Mucosa of descending colon (tissue), 3 donors: Measurements from ENCODE around the gene VWA2. TPM values are rescaled to one million over a fixed set of nuclear protein-coding genes. Genes with fewer than 3 reads are reported as not detected.

Experiments used
- ATAC-seq: fragments of 200-7000 bp; cut with Tn5 transposase; one replicate; pipeline ENCODE4 v1.9.1; 2020; ENCODE audit warnings: mild to moderate bottlenecking, moderate library complexity
- DNase-seq, 3 donors: peaks; one replicate each; pipeline ENCODE4 v3.0.0-alpha.2; 2020
- H3K36me3 ChIP-seq: fragments of 200-600 bp; one replicate; pipeline ENCODE4 v1.8.0; 2021; ENCODE audit warnings: low read depth, mild to moderate bottlenecking
- H3K4me1 ChIP-seq: fragments of 200-600 bp; one replicate; pipeline ENCODE4 v1.8.0; 2021; ENCODE audit warnings: low read depth, mild to moderate bottlenecking
- H3K4me3 ChIP-seq: fragments of 200-600 bp; one replicate; pipeline ENCODE4 v1.8.0; 2021; ENCODE audit warnings: mild to moderate bottlenecking
- H3K9me3 ChIP-seq: fragments of 200-600 bp; one replicate; pipeline ENCODE4 v1.8.0; 2021; ENCODE audit warnings: mild to moderate bottlenecking
- CTCF ChIP-seq: fragments of 200-600 bp; IDR thresholded peaks from one replicate; pipeline ENCODE4 v1.8.0; 2022; ENCODE audit warnings: antibody characterized with exemption, mild to moderate bottlenecking
- intact Hi-C, 2 donors: fragments of 100-400 bp; cut with DNase I in 1 of 2; cut with micrococcal nuclease in 1 of 2; formaldehyde crosslinking; loops; one replicate each; pipeline versions ENCODE4 v1.11.0 to v1.11.1; 2022; cut with DNase I, micrococcal nuclease
- total RNA-seq, 3 donors: library from RNA; stranded (reverse); fragmentation: NEBNext Ultra II Directional in 2 of 3; extraction: Animal tissue kit (Norgen Biotek cat#: 25700) in 2 of 3; gene quantifications; one replicate each; pipeline versions ENCODE4 v1.2.1 to v1.2.4, GENCODE V29; 2021 to 2023
- donor health status: DM: no; HTN: no; CAD: no; lungs with moderate emphysema.
- donor health status: DM: no; HTN: no; CAD: no.
- donor health status: DM: no; HTN: yes; CAD: no.

VWA2 gene
- total RNA-seq, 3 donors from 2014 or later = 0.47 to 3.2 (median 1.9) TPM

- Histone ChIP-seq H3K9me3 (no peaks in the 10 kb centered on the region), H3K4me3 (no peak overlapping the region), H3K36me3 (no peaks in the 10 kb centered on the region), H3K4me1 (no peaks in the 10 kb centered on the region)
- no peak for TF ChIP-seq CTCF
- ATAC-seq (peak; percentile 54), DNase-seq (no peak)
- intact Hi-C loops = no loop called here
These were observed 32.2 kb upstream of the VWA2 start for GRCh38 chr10:114206902-114207301.

GRCh38 chr10:114207349-114207748 lies 31.7 kb upstream of the VWA2 start:
- intact Hi-C loops = no loop called here
- ATAC-seq (no peak), DNase-seq (no peak)
- H3K4me1 ChIP-seq = no peaks in the 10 kb centered on the region
- H3K4me3 ChIP-seq = no peak overlapping the region
- TF ChIP-seq CTCF = no peak
- no peaks in the 10 kb centered on the region for H3K36me3 ChIP-seq
- no peaks in the 10 kb centered on the region for H3K9me3 ChIP-seq

- no peak for DNase-seq
- intact Hi-C loops = no loop called here
- no peak for ATAC-seq
These were observed 30.7 kb upstream of the VWA2 start for GRCh38 chr10:114208351-114208750.

GRCh38 chr10:114212153-114212552 lies 26.9 kb upstream of the VWA2 start:
- H3K36me3 ChIP-seq = no peaks in the 10 kb centered on the region
- H3K4me3 ChIP-seq = no peak overlapping the region
- ATAC-seq = no peak
- intact Hi-C loops = no loop called here
- H3K9me3 ChIP-seq = no peaks in the 10 kb centered on the region
- DNase-seq = no peak
- TF ChIP-seq CTCF = no peak
- H3K4me1 ChIP-seq = no peaks in the 10 kb centered on the region

More at GRCh38 chr10:114208351-114208750, 30.7 kb upstream of the VWA2 start:
- no peak for TF ChIP-seq CTCF
- H3K4me3 ChIP-seq = no peak overlapping the region
- no peaks in the 10 kb centered on the region for H3K9me3 ChIP-seq
- no peaks in the 10 kb centered on the region for H3K4me1 ChIP-seq
- no peaks in the 10 kb centered on the region for H3K36me3 ChIP-seq

GRCh38 chr10:114215033-114215432 lies 24.0 kb upstream of the VWA2 start:
- Histone ChIP-seq H3K4me3 (no peak overlapping the region), H3K4me1 (no peaks in the 10 kb centered on the region), H3K36me3 (no peaks in the 10 kb centered on the region), H3K9me3 (no peaks in the 10 kb centered on the region)
- no peak for TF ChIP-seq CTCF
- intact Hi-C loops = no loop called here
- DNase-seq (no peak), ATAC-seq (no peak)

GRCh38 chr10:114220281-114220680 lies 18.8 kb upstream of the VWA2 start:
- intact Hi-C loops = no loop called here
- ATAC-seq = no peak

More at GRCh38 chr10:114220281-114220680, 18.8 kb upstream of the VWA2 start:
- no peak for TF ChIP-seq CTCF
- Histone ChIP-seq H3K9me3 (no peaks in the 10 kb centered on the region), H3K4me3 (no peak overlapping the region), H3K4me1 (no peaks in the 10 kb centered on the region), H3K36me3 (no peaks in the 10 kb centered on the region)
- DNase-seq = no peak
